ENCODE measurements around the gene NPB. TPM values are rescaled to one million over a fixed set of nuclear protein-coding genes. Genes with fewer than 3 reads are reported as not detected.

Gene NPB
- total RNA-seq, 1 experiment from 2014 or later = 0.47 TPM

- no TSS peak for BruUV-seq (replicated peaks)
- Mint-ChIP-seq H3K27me3 (ENCODE audit: unreplicated experiment) (no peaks in the 10 kb centered on the region), H3K27ac (ENCODE audit: unreplicated experiment) (peak overlapping the region; percentile 47), H3K4me3 (ENCODE audit: low read depth, unreplicated experiment) (peak overlapping the region; percentile 92), H3K9me3 (ENCODE audit: low read depth, unreplicated experiment) (no peaks in the 10 kb centered on the region), H3K36me3 (ENCODE audit: insufficient read depth, unreplicated experiment) (peaks cover 84% of the 10 kb centered on the region), H3K4me1 (ENCODE audit: low read depth, unreplicated experiment) (no peaks in the 10 kb centered on the region)
- intact Hi-C loops (cut with micrococcal nuclease; ENCODE audit: unreplicated experiment) = no loop called here
- no peak for DNase-seq
- CTCF ChIA-PET = interaction anchor here (0.6 kb wide), 1 partner anchor 359 kb away, joined by 3 read pairs; no protein-coding TSS in a partner anchor
- TF ChIP-seq CTCF (IDR thresholded peaks at IDR 0.05; ENCODE audit: unreplicated experiment) = no peak
Measured at GRCh38 chr17:81888105-81888987, 13.7 kb upstream of the NPB start.

GRCh38 chr17:81888988-81889595, 12.9 kb upstream of the NPB start:
- Mint-ChIP-seq H3K27me3 (ENCODE audit: unreplicated experiment) (no peaks in the 10 kb centered on the region), H3K9me3 (ENCODE audit: low read depth, unreplicated experiment) (no peaks in the 10 kb centered on the region), H3K4me3 (ENCODE audit: low read depth, unreplicated experiment) (peak overlapping the region; percentile 92), H3K27ac (ENCODE audit: unreplicated experiment) (peak overlapping the region; percentile 47), H3K36me3 (ENCODE audit: insufficient read depth, unreplicated experiment) (peaks cover 88% of the 10 kb centered on the region), H3K4me1 (ENCODE audit: low read depth, unreplicated experiment) (no peaks in the 10 kb centered on the region)
- DNase-seq = no peak
- TF ChIP-seq CTCF (IDR thresholded peaks at IDR 0.05; ENCODE audit: unreplicated experiment) = no peak
- intact Hi-C loops (cut with micrococcal nuclease; ENCODE audit: unreplicated experiment) = no loop called here
- BruUV-seq (replicated peaks) = no TSS peak
- CTCF ChIA-PET = no interaction called here

- Mint-ChIP-seq H3K4me1 (ENCODE audit: low read depth, unreplicated experiment) (no peaks in the 10 kb centered on the region), H3K36me3 (ENCODE audit: insufficient read depth, unreplicated experiment) (peaks cover 86% of the 10 kb centered on the region), H3K4me3 (ENCODE audit: low read depth, unreplicated experiment) (peak overlapping the region; percentile 92), H3K27ac (ENCODE audit: unreplicated experiment) (peak overlapping the region; percentile 47), H3K27me3 (ENCODE audit: unreplicated experiment) (no peaks in the 10 kb centered on the region), H3K9me3 (ENCODE audit: low read depth, unreplicated experiment) (no peaks in the 10 kb centered on the region)
- intact Hi-C loops (cut with micrococcal nuclease; ENCODE audit: unreplicated experiment) = no loop called here
- DNase-seq = no peak
- no peak for TF ChIP-seq CTCF (IDR thresholded peaks at IDR 0.05; ENCODE audit: unreplicated experiment)
- no TSS peak for BruUV-seq (replicated peaks)
- CTCF ChIA-PET = no interaction called here
Measured at GRCh38 chr17:81889602-81890001, 12.4 kb upstream of the NPB start.

- no peaks in the 10 kb centered on the region for H3K4me1 Mint-ChIP-seq (ENCODE audit: low read depth, unreplicated experiment)
- H3K27me3 Mint-ChIP-seq (ENCODE audit: unreplicated experiment) = no peaks in the 10 kb centered on the region
- H3K4me3 Mint-ChIP-seq (ENCODE audit: low read depth, unreplicated experiment) = peak overlapping the region; percentile 92
- no peak for TF ChIP-seq CTCF (IDR thresholded peaks at IDR 0.05; ENCODE audit: unreplicated experiment)
- H3K36me3 Mint-ChIP-seq (ENCODE audit: insufficient read depth, unreplicated experiment) = peaks cover 91% of the 10 kb centered on the region
- CTCF ChIA-PET = no interaction called here
- intact Hi-C loops (cut with micrococcal nuclease; ENCODE audit: unreplicated experiment) = no loop called here
- peak overlapping the region; percentile 93 for H3K27ac Mint-ChIP-seq (ENCODE audit: unreplicated experiment)
- H3K9me3 Mint-ChIP-seq (ENCODE audit: low read depth, unreplicated experiment) = no peaks in the 10 kb centered on the region
- no peak for DNase-seq
- no TSS peak for BruUV-seq (replicated peaks)
Measured at GRCh38 chr17:81890447-81891302, 11.4 kb upstream of the NPB start.
